Right lobe of liver (tissue), 6 donors: ENCODE data around the gene ANKRD63. TPM values are rescaled to one million over a fixed set of nuclear protein-coding genes. Genes with fewer than 3 reads are reported as not detected.
A peak's percentile ranks its signal among the peaks of the same experiment; 100 is the strongest.

Experiments used
- ATAC-seq, 4 donors: fragments of 200-7000 bp; cut with Tn5 transposase; one replicate each; pipeline ENCODE4 v1.9.1; 2020; ENCODE audit warnings: mild to moderate bottlenecking in 4 of 4, moderate library complexity in 4 of 4
- DNase-seq, 3 donors: peaks; one replicate each; pipeline ENCODE4 v3.0.0-alpha.2; 2020
- H3K27ac ChIP-seq, 3 donors: fragments of 200-600 bp; one replicate each; pipeline ENCODE4 v1.8.0; 2022
- H3K27me3 ChIP-seq, 2 donors: fragments of 200-600 bp; one replicate each; pipeline ENCODE4 v1.8.0; 2022
- H3K36me3 ChIP-seq, 4 donors: fragments of 200-600 bp; sonication (generic) in 1 of 4; one replicate each; pipeline versions ENCODE4 v1.5.1 to v1.8.0; 2017 to 2022; ENCODE audit warnings: control low read depth in 1 of 4
- H3K4me1 ChIP-seq, 4 donors: fragments of 200-600 bp; sonication (generic) in 1 of 4; one replicate each; pipeline versions ENCODE4 v1.5.1 to v1.8.0; 2017 to 2022; ENCODE audit warnings: control low read depth in 1 of 4
- H3K4me3 ChIP-seq, 3 donors: fragments of 200-600 bp; one replicate each; pipeline ENCODE4 v1.8.0; 2022
- H3K9me3 ChIP-seq, 4 donors: fragments of 200-600 bp; sonication (generic) in 1 of 4; one replicate each; pipeline versions ENCODE4 v1.5.1 to v1.8.0; 2017 to 2022; ENCODE audit warnings: control low read depth in 1 of 4
- CTCF ChIP-seq, 4 donors: fragments of 200-600 bp in 3 of 4; fragments of 450-650 bp in 1 of 4; IDR thresholded peaks; one replicate each; pipeline versions ENCODE4 v1.5.1 to v1.8.0; 2016 to 2022; ENCODE audit warnings: antibody characterized with exemption in 4 of 4, mild to moderate bottlenecking in 2 of 4
- POLR2A ChIP-seq: fragments of 450-650 bp; IDR thresholded peaks from one replicate; pipeline ENCODE4 v1.6.1; 2017; ENCODE audit warnings: antibody characterized with exemption, mild to moderate bottlenecking
- WGBS: methylation state at CpG from one replicate; pipeline ENCODE4 v1.1.6; 2018; ENCODE audit warnings: low coverage, low lambda C conversion rate; ENCODE audit not compliant: insufficient coverage; ENCODE audit errors: missing lambda C conversion rate; 5-methylcytosine and 5-hydroxymethylcytosine counted together
- intact Hi-C, 2 donors: fragments of 100-400 bp; cut with DNase I; formaldehyde crosslinking; loops; one replicate each; pipeline versions ENCODE4 v1.11.2 to v1.14.1; 2022
- total RNA-seq, 6 experiments: library from RNA; depleted of rRNA in 2 of 6; stranded (reverse); fragments of >200 nt in 2 of 6; fragmentation: NEBNext Ultra II Directional in 3 of 6; extraction: Animal tissue kit (Norgen Biotek cat#: 25700) in 3 of 6; gene quantifications; one replicate each; pipeline versions ENCODE4 v1.1.0 to v1.2.4, GENCODE V29; 2016 to 2023
- donor health status: DM: no; HTN: yes; CAD: no.
- donor health status: DM: no; HTN: no; CAD: no.
- donor health status: DM: no; HTN: no; CAD: no.
- donor health status: DM: no; HTN: yes; CAD: no.
- donor health status: DM: no; HTN: yes; CAD: no.

ANKRD63 gene
- total RNA-seq, 6 experiments from 2014 or later, result 0.24 TPM; not detected in 5

DNA sequence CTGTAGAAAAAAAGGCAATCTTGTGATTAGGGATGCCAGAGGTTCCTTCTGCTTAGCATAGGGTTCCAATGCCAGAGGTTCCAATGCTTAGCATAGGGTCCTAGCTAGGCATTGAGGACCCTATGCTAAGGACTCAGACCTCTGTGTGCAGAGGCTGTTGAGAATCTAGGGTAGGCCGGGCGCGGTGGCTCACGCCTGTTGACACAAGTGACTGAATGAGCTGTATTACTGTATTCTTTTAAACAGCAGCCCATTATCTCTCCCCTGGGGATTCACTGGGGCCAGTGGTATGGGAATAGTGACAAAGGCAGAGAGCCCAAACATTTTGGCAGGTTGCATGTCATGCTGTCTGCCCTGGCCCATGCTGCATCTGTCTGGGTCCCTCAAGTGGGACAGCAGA, 27.8 kb downstream of the ANKRD63 start:
- TF ChIP-seq POLR2A (no peak), CTCF (IDR thresholded peaks at IDR 0.05) (no peak)
- peaks cover 0 to 14% (median 5%) of the 10 kb centered on the region in 4 donors for H3K4me1 ChIP-seq
- no peak overlapping the region for H3K27ac ChIP-seq
- WGBS, result no CpG with 5 or more reads among the region's 4 CpGs
- DNase-seq, result peak in 1 of 3 donors; percentile 31
- intact Hi-C loops, result no loop called here
- no peak for ATAC-seq
- no peaks in the 10 kb centered on the region for H3K9me3 ChIP-seq
- H3K4me3 ChIP-seq, result no peak overlapping the region
- no peaks in the 10 kb centered on the region for H3K36me3 ChIP-seq
- H3K27me3 ChIP-seq, result peaks cover 0 to 17% of the 10 kb centered on the region in 2 donors

GRCh38 chr15:40254452-40254851, 28.4 kb downstream of the ANKRD63 start:
- WGBS, result 53% methylated on average over 2 of the region's 3 CpGs
- no peak overlapping the region for H3K27ac ChIP-seq
- intact Hi-C loops, result no loop called here

DNA sequence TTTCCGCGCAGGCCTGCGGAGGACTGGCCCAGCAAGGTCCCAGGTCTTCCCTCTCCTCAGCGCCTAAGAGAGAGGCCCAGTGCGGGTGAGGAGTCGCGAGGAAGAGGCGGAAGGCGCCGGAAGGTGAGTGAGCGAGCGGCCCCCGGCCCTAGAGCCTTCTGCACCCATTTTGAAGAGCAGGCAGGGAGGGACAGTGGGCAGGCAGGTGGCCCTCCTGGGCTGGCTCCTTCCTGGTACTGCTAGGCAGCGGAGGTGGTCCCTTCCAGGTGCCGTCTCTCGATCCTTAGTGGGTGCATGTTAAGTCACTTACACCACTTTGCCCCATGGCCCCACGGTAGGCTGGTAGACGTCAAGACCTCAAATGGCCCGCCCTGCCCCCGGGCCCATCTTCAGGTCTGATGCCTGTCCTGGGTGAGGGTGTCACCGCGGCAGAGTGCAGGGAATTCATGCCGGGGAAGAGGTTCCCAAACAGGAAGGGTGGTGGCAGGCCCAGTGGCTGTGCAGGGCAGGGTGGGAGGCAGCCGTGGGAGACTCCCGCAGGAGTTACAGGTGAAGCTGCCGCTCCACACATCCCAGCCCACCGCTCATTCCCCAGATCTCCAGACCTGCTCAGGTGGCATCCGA, 29.6 kb downstream of the ANKRD63 start:
- H3K9me3 ChIP-seq, result no peaks in the 10 kb centered on the region
- H3K4me3 ChIP-seq, result peak overlapping the region; percentile 42 to 51 (median 44)
- no peaks in the 10 kb centered on the region for H3K36me3 ChIP-seq
- H3K4me1 ChIP-seq, result peaks cover 0 to 14% (median 5%) of the 10 kb centered on the region in 4 donors
- 47% methylated on average over 14 of the region's 28 CpGs for WGBS
- peak in 1 of 3 donors; percentile 47 for DNase-seq
- H3K27ac ChIP-seq, result no peak overlapping the region
- TF ChIP-seq POLR2A (no peak), CTCF (IDR thresholded peaks at IDR 0.05) (no peak)
- peaks cover 0 to 17% of the 10 kb centered on the region in 2 donors for H3K27me3 ChIP-seq
- intact Hi-C loops, result no loop called here
- no peak for ATAC-seq

More at GRCh38 chr15:40254452-40254851, 28.4 kb downstream of the ANKRD63 start:
- no peaks in the 10 kb centered on the region for H3K9me3 ChIP-seq
- H3K36me3 ChIP-seq, result no peaks in the 10 kb centered on the region
- no peak for ATAC-seq
- H3K4me3 ChIP-seq, result no peak overlapping the region
- peak in 1 of 3 donors; percentile 8 for DNase-seq
- TF ChIP-seq CTCF (IDR thresholded peaks at IDR 0.05) (no peak), POLR2A (no peak)
- H3K4me1 ChIP-seq, result peaks cover 0 to 14% (median 5%) of the 10 kb centered on the region in 4 donors
- H3K27me3 ChIP-seq, result peaks cover 0 to 17% of the 10 kb centered on the region in 2 donors

- intact Hi-C loops, result no loop called here
- H3K4me3 ChIP-seq, result peak overlapping the region; percentile 42 to 51 (median 44)
- no peaks in the 10 kb centered on the region for H3K36me3 ChIP-seq
- WGBS, result 0% methylated on average over 9 of the region's 82 CpGs
- peaks cover 0 to 14% (median 5%) of the 10 kb centered on the region in 4 donors for H3K4me1 ChIP-seq
- H3K27ac ChIP-seq, result no peak overlapping the region
- peaks cover 0 to 17% of the 10 kb centered on the region in 2 donors for H3K27me3 ChIP-seq
- no peak for TF ChIP-seq POLR2A
- TF ChIP-seq CTCF (IDR thresholded peaks at IDR 0.05), result no peak
- DNase-seq (peak in 1 of 3 donors; percentile 60), ATAC-seq (peak; percentile 23 to 73 (median 52))
- no peaks in the 10 kb centered on the region for H3K9me3 ChIP-seq
Measured at GRCh38 chr15:40252438-40253166, 30.3 kb downstream of the ANKRD63 start.
